Stimulated activated CD4-positive, alpha-beta T cell treated with anti-CD3 and anti-CD28 coated beads, Interleukin-2, amount 100 ng/mL, for 4 hours (primary cell): ENCODE results near the gene ZNF8.
"Not testable (repeated sequence)": the region's sequence is repeated elsewhere in the genome, so short reads cannot be mapped to it uniquely, and the experiment has no call there.

Experiments used
- DNase-seq: peaks from one replicate; pipeline ENCODE4 v3.0.0-alpha.2; 2020; ENCODE audit warnings: low read depth

The ZNF8 gene

GRCh38 chr19:58336216-58336615 lies 57.5 kb downstream of the ZNF8 start:
- no peak for DNase-seq

GRCh38 chr19:58336820-58337219 lies 58.1 kb downstream of the ZNF8 start:
- DNase-seq, result no peak

- DNase-seq, result no peak
Measured at GRCh38 chr19:58338336-58338735, 59.6 kb downstream of the ZNF8 start.

- no peak for DNase-seq
Measured at GRCh38 chr19:58338825-58339558, 60.2 kb downstream of the ZNF8 start.

- DNase-seq, result no peak
Measured at GRCh38 chr19:58345558-58345957, 66.8 kb downstream of the ZNF8 start.

- DNase-seq, result peak; percentile 37
Measured at GRCh38 chr19:58346961-58347929, 68.5 kb downstream of the ZNF8 start.

- not testable (repeated sequence) for DNase-seq
Measured at GRCh38 chr19:58348080-58348479, 69.3 kb downstream of the ZNF8 start.

- no peak for DNase-seq
Measured at GRCh38 chr19:58349590-58349989, 70.8 kb downstream of the ZNF8 start.

- DNase-seq, result no peak
Measured at GRCh38 chr19:58350001-58350861, 71.5 kb downstream of the ZNF8 start.

GRCh38 chr19:58350871-58351557 lies 72.3 kb downstream of the ZNF8 start:
- no peak for DNase-seq

GRCh38 chr19:58351558-58351878 lies 72.8 kb downstream of the ZNF8 start:
- no peak for DNase-seq

GRCh38 chr19:58351990-58352755 lies 73.4 kb downstream of the ZNF8 start:
- no peak for DNase-seq
